Femur (tissue), 1 donor: ENCODE measurements around the gene GBGT1.
"Not testable (repeated sequence)": the region's sequence is repeated elsewhere in the genome, so short reads cannot be mapped to it uniquely, and the experiment has no call there.

Experiments
- DNase-seq: peaks from one replicate; pipeline ENCODE4 v3.0.0-alpha.2; 2017

GBGT1 gene

DNA sequence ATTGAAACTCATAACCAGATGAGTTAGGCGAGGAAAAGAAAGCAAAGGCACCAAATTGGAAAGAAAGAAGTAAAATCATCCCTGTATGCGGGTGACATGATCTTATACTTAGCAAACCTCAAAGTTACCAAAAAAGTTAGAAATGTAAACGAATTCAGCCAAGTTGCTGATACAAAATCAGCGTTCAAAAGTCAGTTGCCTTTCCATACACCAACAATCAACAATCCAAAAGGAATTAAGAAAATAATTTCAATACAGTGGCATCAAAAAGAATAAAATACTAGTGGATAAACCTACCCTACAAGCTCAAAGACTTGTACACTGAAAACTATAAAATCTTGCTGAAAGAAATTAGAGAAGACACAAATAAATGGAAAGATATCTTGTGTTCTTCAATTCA is 30.9 kb upstream of the GBGT1 start:
- DNase-seq: no peak

DNA sequence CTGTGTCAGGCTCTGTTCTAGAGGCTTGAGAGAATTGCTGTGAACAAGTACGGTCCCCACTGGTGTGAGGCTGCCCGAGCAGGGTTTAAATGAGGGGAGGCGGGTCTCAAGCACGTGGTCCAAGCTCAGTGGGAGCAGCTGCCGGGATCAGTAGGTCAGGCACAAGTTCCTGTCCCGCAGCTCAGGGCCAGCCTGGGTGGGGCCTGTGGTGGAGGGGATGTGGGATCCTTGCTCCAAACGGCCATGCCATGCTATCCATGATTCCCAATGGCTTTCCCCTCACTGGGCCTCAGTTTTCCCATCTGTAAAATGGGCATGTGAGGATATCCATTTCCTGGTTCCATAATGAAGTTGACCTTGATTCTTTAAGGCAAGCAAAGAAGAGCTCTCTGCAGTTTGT is 28.3 kb upstream of the GBGT1 start:
- DNase-seq: no peak

DNA sequence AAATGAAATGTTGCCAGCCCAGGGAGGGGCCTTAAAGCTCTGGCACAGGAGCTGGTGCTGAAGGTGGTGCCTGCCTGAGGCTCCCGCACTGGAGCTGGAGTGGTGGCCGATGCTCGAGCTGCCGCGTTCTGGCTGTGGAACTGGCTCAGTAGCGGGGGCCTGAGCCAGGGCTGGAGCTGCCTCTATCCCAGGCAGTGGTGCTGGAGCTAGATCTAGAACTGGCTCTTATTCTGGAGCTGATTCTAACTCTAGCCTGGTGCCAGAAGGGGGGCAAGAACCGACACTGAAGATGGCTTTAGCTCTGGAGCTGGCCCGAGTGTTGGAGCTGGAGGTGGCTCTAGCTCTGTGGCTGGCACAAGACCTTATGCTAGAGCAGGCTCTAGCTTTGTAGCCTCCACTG is 26.1 kb upstream of the GBGT1 start:
- no peak for DNase-seq

DNA sequence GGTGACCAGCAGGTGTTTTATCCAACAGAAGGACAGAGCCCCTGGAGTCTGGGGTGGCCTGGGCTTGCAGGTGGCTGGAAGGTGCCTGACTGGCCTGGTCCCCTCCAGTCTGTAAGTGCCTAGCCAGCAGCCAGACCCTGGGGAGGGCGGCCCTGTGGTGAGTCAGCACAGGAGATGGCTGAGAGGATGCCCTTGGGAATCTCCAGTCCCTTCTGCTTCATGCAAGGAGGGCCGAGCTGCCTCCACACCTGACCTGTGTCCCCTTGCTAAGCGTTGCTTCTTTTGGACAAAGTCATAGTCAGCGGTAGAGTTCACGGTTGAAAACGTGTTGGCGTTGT is 25.1 kb upstream of the GBGT1 start:
- no peak for DNase-seq

DNA sequence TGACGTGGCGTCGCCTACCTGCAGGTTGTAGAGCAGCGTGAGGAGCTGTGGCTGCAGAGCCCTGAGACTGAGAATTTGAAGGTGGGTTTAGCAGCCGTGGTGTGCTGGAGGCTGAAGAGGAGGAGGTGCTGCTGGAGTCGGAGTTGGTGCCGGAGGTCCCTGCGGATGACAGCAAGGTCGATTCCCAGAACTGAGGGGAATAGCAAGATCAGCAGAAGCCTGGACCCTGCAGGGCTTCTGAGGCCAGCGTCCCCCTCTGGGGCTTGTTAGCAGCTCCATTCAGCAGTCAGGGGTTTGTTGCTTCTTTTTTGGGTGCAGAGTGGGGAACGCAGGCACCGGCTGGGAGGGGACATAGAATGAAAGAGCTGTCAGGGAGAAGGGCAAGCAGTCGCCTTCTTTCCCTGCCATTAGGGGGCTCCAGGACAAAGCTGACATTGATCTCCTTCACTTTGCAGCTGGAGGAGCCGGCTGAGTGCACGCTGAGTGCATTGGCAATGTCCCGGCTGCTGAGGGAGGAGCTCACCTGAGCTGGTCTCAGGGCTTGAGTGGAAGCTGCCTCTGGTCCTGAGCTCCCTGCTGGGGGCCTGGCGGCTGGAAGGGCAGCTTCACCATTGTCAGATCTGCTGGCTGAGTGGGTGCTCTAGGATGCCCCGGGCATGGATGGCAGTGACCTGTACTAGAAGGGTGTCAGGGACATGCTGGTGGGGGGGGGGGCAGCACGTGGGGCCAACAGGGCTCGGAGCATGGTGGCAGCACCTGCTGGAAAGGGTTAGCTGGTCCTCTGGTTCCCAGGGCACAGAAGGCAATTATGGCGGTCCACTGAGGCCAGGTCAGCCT is 24.5 kb upstream of the GBGT1 start:
- DNase-seq: no peak

DNA sequence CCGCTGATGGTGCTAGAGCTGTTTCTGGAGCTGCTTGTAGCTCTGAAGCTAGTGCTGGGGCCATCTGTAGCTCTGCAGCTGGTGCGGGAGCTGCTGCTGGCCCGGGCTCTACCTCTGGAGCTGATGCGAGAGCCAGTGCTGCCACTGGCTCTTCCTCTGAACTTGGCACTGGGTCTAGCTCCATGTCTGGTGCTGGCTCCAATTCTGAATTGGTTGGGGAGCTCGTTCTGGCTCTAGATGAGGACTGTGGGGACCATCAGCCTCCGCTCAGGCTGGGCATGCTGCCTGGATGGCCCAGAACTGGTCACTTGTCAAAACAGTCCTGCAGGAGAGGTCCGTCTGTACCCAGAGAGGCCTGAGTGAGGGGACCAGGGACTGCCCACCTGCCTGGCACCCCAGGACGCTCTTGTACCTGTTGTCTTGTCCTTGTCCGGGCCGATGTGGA is 23.9 kb upstream of the GBGT1 start:
- DNase-seq: no peak

DNA sequence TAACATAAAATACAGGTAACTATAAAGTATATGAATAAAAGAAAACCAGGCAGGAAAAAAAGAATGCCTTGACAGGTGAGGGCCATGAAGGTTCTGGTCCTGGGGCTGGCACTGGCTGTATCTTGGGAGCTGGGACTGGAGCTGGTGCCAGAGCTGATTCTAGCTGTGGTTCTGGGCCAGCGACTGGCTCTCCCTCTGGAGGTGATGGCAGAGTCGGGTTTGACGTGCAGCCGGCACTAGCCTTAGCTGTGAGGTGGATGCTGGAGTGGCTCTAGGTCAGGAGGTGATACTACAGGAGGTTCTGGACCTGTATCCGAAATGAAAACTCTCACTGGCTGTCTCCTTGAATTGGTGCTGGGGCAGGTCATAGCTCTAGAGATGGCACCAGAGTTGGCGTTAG is 23.0 kb upstream of the GBGT1 start:
- no peak for DNase-seq

DNA sequence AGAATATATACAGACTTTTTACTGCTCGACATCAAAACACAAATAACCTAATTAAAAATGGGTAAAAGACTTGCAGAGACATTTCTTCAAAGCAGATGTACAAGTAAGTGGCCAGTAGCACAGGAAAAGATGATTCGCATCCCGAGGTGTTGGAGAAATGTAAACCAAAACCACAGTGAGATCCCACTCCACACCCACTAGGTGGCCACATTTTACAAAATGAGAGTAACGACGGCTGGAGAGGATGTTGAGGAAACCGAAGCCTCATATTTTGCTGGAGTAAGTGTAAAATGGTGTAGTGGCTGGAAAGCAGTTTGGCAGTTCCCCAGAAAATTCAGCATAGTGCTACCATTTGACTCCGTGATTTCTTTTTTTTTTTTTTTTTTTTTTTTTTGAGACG is 21.3 kb upstream of the GBGT1 start:
- DNase-seq: peak; percentile 74

DNA sequence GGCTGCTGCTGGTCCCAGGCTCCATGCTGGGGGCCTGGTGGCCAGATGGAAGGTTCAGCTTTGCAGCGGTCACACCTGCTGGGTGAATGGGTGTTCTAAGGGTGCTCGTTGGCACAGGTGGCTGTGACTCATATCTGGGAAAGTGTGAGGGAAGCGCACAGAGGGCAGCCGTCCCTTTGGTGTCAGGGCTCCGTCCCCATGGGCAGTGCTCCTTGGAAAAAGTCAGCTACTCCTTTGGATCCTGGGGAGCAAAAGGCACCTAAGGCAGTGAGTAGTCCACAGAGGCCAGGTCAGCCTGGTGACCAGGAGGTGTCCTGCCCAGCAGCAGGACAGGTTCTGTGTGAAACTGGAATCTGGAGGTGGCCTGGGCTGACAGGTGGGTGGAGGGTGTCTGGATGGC is 18.4 kb upstream of the GBGT1 start:
- DNase-seq: no peak

DNA sequence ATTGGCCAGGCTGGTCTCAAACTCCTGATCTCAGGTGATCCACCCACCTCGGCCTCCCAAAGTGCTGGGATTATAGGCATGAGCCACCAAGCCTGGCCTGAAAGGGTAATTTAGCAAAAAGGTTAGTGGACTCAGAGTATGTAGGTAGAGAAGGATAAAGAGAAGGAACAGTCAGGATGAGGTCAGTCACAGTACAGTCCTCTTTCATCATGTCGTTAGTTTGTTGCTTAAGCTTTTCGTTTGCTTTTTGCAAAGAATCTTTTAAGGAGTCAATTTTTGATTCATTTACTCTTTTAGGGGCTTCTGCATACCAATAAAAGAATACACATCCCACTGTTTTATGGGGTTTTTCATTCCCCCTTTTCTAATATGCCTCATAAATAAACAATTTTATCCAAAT is 17.8 kb upstream of the GBGT1 start:
- DNase-seq: no peak

DNA sequence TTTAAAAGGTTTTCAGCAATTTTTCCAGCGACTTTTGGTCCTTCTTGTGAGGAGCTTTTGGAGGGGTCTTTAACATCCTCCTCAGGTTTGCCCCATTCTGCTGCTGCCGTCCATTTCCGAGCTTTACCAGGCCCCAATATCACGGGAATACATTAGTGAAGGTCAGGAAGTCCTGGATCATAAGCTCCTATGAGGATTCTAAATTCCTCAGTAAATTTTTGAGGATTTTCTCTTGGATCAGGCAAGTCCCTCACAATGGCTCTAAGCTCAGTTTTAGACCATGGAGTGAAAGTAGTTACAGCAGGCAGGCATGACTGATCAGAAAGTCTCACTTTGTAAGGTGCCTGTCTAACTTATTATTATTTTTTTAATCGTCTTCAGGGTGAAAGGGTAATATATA is 17.2 kb upstream of the GBGT1 start:
- DNase-seq: no peak

DNA sequence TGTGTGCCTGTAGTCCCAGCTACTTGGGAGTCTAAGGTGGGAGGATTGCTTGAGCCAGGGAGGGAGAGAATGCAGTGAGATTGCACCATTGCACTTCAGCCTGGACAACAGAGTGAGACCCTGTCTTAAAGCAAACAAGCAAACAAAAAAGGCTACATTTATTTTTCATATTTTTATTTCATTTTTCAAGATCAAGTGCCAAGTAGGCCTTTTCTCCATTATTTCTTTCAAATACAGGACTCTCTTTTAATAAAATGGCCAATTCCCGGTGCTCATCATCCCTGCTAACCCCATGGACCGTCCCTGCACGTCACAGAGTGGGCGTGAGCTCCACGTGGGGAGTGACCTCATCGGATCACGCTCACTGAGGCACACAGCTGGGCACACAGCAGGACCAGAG is 9.3 kb upstream of the GBGT1 start:
- DNase-seq: no peak

DNA sequence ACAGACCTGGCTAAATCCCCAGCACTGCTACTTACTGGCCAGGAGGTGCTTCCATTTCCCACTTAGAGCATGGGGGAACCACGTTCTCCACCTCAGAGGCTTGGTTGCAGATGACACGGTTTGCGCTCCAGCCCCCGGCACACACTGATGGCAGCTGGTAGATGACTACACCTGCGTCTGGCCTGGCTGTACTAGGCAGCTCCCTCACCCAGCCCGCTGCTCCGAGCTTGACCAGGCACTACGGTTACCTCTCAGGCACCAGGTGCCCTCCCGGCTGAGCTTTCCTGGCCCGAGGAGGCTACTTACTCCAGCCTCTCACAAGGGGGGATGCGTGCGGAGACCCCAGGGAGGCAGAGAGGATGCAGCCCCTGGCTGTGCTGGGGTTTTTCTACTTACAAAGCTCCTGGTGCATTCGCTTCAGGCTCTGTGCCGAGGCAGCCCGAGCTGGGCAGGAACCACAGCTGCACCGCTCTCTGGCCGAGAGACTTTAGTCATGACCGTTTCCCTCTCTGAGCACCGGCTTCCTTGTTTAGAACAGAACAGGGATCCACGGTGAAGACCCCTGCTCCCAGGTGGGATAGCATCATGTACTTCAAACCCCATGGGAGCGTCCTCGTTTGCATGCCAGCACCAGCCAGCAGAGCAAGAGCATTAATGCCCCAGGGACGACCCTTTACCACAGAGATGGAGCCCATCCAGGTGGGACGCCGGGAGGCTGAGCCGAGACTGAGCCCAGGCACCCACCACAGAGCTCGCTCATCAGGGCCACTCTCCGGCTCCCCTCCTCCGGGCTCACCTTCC is 7.6 kb upstream of the GBGT1 start:
- DNase-seq: no peak

DNA sequence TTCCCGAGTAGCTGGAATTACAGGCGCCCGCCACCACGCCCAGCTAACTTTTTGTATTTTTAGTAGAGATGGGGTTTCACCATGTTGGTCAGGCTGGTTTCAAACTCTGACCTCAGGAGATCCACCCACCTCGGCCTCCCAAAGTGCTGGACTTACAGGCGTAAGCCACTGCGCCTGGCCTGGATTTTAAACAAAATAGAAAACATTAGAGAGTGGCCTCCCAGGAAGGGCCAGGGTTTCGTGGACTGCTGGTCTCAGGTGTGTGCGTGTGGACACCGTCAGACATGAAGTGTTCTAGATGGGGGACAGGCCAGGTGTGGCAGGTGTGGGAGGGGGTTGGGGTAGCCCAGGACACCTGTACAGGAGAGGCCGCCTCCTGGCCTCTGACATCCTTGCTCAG is 7.0 kb upstream of the GBGT1 start:
- DNase-seq: no peak

DNA sequence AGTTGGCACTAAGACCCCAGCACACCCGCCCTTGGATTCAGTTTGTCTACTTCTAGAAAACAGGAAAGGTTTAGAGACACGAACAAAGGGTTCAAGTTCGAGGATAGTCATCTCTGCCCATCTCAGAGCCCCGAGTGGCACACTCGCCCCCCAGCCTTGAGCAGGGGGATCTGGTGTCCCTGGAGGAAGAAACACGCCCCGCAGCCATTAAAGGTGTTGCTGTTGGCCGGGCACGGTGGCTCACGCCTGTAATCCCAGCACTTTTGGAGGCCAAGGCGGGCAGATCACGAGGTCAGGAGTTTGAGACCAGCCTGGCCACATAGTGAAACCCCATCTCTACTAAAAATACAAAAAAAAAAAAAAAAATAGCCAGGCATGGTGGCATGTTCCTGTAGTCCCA is 6.0 kb upstream of the GBGT1 start:
- DNase-seq: not testable (repeated sequence)

DNA sequence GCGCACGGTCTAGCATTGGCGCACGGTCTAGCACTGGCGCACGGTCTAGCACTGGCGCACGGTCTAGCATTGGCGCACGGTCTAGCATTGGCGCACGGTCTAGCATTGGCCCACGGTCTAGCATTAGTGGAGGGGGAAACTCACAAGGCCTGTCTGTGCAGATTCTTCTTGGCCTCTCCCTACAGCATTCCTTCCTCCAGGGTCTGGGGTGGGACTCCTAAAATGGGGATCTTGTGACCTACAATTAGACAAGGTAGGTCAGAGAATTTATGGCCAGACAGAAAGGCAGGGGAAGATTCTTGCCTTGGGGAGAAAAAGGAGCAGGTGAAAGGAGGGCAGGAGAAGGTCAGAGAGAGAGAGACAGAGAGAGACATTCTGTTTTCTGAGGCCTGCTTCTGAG is 5.4 kb upstream of the GBGT1 start:
- no peak for DNase-seq

DNA sequence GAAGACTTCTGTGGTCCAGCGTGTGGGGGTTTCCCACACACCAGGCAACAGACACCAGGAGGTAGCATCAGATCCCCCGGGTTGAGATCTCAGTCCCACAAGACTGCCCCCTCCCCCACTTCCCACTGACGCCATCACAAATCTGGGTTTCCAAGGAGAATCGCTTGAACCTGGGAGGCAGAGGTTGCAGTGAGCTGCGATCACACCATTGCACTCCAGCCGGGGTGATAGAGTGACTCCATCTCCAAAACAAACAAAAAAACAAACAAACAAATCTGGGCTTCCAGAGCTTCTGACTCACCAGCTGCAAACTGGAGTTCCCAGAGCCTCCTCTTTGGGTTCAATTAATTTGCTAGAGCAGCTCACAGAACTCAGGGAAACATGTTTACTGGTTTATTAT is 4.7 kb upstream of the GBGT1 start:
- no peak for DNase-seq

DNA sequence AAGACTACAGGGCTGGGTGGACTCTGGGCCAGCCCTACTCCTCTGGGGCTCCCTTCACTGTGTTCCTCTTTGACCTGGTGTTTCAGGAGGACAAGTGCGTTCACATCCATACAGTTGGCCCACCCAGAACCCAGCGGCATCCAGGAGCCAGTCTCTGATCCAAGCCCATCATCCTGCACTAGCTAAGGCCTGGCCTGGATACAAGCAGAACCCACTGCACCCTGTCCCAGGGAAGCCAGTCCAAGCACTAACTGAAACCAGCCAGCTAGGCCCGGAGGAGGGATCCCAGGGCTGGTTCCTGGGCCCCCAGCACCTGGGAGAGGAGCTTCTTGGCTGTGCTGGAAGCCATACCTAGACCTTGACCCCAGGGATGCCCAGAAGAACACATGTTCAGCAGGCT is 4.1 kb upstream of the GBGT1 start:
- no peak for DNase-seq

DNA sequence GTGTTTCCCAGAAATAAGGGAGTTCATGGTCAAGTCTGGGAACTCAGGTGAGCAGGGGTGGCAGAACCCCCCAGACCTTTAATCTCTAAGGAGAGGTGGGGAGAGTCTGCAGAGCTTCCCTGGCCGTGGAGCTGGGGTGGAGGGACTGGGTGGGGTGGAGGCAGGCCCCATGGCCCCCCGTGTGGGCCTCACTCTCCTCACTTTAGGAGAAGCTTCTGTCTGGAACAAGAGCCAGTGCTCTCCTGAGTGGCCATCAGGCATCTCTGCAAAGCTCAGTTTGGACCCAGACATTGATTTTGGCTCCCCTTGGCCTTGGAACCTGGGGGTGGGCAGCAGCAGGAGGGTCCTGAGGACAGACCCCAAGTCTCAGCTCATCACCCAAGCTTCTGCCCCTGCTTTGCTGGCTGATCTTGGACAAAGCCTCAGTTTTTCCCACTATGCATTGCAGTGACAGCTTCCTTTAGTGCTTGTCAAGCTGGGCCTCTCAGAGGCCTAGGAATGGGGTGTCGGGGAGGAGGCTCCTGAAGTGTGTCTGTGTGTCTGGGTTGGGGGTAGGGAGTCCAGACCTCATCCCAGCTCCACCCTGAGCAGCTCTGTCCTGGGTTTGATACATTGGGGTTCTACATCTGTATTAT is 3.5 kb upstream of the GBGT1 start:
- no peak for DNase-seq

DNA sequence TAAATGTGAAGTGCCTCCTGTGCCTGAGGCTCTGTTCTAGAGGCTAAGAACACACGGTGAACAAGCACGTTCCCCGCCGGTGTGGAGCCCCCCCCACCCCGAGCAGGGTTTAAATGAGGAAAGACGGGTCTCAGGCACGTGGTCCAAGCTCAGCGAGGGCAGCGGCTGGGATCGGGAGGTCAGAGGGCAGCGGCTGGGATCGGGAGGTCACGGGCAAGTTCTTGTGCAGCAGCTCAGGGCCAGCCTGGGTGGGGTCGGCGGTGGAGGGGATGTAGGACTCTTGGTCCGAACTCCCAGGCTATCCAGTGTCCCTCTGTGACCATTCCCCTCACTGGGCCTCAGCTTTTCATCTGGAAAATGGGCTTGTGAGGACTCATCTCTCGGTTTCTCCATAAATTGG is 2.7 kb upstream of the GBGT1 start:
- DNase-seq: no peak

DNA sequence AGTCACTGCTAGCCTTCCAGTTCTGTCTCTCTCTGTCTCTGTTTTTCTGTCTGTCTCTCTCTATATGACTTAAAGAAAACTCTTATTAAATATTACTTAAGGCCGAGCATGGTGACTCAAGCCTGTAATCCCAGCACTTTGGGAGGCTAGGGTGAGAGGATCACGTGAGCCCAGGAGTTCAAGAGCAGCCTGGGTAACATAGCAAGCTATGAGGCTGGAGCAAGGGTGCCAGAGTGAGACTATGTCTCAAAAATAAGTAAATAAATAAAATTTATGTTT is 1.7 kb upstream of the GBGT1 start:
- no peak for DNase-seq

DNA sequence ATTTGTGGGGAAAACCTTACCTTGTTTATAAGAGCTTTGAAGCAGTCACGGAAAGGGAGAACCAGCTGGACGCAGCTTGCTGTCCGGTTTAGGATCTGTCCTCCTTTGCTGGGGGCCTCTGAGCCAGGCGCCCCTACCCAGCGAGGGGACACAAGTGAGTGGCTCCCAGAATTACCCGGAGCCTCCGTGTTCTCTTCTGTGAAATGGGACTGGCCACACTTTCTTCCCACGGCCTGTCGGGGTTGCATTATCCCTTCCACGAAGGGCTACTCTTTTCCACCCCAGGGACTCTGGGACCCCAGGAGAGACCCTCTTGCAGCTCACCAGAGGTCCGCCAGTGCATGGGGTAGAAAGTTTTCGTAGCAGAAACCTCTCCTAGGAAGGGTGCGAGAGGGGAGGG is 477 bp upstream of the GBGT1 start:
- DNase-seq: no peak

DNA sequence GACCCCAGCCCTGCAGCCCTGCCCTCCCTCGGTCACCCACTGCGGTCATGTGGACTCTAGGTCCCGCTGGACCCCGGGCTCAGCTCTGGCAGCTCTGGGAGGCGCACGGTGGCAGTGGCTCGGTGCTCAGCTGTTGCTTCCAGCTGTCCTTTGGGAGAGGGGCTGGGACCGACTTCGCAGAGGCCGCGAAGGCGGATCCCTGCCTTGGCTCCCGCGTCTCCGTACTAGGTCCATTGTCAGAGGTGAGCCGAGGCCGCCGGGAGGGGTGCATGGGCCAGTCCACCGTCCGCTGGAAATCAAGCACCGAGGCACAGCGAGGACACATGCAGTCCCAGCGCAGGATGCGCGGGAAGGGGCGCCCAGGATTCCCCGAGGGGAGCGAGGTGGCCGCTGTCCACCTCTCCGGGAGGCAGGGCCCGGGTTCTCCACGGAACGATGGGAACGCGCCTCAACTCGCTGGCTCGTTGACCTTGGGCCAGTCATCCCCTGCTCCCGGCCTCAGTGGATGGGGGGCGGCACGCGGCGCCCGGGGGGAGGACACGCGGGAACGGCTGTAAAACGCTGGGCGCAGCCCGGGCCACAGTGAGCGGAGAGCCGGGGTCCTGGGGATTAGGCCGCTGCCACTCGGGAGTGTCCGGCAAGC is 732 bp downstream of the GBGT1 start:
- DNase-seq: peak; percentile 27

DNA sequence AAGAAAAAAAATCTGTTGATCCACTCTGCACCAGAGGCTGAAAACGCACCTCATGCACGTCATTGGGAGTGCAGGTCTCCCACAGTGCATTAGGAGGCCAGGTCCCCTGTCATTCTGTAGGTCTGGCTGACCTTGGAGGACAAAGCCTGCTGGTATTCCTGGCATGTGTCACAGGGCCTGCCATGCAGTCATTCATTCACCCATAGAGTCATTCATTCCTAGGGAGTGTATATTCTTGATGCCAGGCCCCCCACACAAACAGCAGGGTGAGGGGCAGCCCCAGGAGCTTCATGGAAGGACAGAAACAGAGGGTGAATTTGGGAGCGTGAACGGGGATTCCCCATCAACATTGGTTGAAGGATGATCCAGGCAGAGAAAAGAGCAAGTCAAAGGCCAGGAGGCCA is 2.2 kb downstream of the GBGT1 start:
- no peak for DNase-seq
